Measurements from ENCODE around the gene ADAMTSL1.

ADAMTSL1 gene

GRCh38 chr9:18495065-18495464 is 21.1 kb downstream of the ADAMTSL1 start:
- in situ Hi-C loops (cut with MboI; ENCODE audit: low sequenced_read_pairs): no loop called here

GRCh38 chr9:18496256-18497000 is 22.5 kb downstream of the ADAMTSL1 start:
- in situ Hi-C loops (cut with MboI; ENCODE audit: low sequenced_read_pairs): no loop called here

- in situ Hi-C loops (cut with MboI; ENCODE audit: low sequenced_read_pairs): no loop called here
These were observed 25.1 kb downstream of the ADAMTSL1 start for GRCh38 chr9:18499062-18499461.

DNA sequence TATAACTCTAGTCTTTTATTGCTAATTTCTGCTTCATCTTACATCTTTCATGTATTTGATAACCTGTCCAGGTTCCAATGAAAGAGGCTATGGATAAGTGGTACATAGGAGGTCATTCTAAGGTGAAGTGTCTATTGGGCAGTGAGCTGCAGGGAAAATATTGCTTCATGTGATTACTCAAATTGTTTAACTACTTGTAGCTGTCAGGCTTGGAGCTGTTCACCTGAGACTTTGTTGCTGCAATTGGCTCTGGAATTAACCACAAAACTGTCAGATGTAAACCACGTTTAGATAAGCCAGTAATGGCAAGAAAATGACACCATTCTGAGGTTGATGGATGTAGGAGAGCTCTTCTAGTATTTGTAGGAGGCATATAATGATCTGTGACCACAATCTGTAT is 26.0 kb downstream of the ADAMTSL1 start:
- in situ Hi-C loops (cut with MboI; ENCODE audit: low sequenced_read_pairs): no loop called here

- in situ Hi-C loops (cut with MboI; ENCODE audit: low sequenced_read_pairs): no loop called here
These were observed 26.5 kb downstream of the ADAMTSL1 start for GRCh38 chr9:18500451-18500850.

DNA sequence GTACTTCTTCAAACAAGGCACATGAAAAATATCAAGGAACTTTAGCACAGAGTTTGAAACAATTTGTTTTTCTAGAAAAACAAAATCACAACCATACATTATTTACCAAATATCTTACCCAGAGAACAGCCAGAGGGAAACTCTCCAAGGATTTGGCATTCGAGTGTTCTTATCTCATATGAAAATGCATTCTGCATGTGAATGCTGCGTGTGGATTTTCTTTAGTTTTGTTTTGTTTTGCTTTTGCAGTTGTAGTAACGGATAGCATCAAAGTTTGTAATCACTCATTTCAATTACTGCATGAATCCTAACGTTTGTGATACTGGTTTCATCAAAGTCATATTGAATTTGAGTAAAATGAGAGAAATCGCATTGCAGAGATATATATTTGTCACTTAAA is 28.0 kb downstream of the ADAMTSL1 start:
- in situ Hi-C loops (cut with MboI; ENCODE audit: low sequenced_read_pairs): no loop called here

- in situ Hi-C loops (cut with MboI; ENCODE audit: low sequenced_read_pairs): no loop called here
These were observed 28.6 kb downstream of the ADAMTSL1 start for GRCh38 chr9:18502546-18502945.

DNA sequence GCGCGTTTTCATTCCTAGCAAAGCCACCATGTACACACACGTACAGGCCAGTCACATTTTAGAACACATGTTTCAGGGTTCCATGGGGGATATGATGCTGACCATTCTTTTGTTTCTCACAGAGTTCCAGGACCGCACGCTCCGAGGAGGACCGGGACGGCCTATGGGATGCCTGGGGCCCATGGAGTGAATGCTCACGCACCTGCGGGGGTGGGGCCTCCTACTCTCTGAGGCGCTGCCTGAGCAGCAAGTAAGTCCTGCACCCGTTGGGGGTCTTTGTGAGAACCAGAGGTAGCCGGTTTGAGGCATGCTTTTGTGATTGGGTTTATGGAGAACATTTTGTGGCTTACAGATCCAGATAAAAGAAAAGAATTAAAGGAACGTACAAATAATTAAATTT is 30.8 kb downstream of the ADAMTSL1 start:
- in situ Hi-C loops (cut with MboI; ENCODE audit: low sequenced_read_pairs): no loop called here

- in situ Hi-C loops (cut with MboI; ENCODE audit: low sequenced_read_pairs): no loop called here
These were observed 33.2 kb downstream of the ADAMTSL1 start for GRCh38 chr9:18507151-18507550.

GRCh38 chr9:18516514-18516913 is 42.6 kb downstream of the ADAMTSL1 start:
- in situ Hi-C loops (cut with MboI; ENCODE audit: low sequenced_read_pairs): no loop called here

DNA sequence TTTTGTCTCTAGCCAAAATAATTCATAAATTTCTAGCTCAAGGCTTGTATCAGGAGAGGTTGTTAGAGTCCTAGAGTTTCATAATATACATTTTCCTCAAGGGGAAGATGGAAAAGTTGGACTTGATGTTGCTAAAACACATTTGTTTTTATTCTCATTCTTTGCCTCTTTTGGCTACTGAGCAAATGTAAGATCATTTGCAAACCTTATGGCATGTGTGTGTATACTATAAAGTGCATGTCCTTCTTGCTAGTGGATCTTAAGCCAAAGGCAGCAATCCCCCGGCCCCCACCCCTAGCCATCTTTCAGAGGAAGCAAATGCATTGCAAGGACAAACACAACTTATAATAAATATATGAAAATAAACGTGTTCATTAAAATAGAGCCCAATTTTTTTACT is 43.0 kb downstream of the ADAMTSL1 start:
- in situ Hi-C loops (cut with MboI; ENCODE audit: low sequenced_read_pairs): no loop called here

- in situ Hi-C loops (cut with MboI; ENCODE audit: low sequenced_read_pairs): no loop called here
These were observed 46.6 kb downstream of the ADAMTSL1 start for GRCh38 chr9:18520416-18521047.

DNA sequence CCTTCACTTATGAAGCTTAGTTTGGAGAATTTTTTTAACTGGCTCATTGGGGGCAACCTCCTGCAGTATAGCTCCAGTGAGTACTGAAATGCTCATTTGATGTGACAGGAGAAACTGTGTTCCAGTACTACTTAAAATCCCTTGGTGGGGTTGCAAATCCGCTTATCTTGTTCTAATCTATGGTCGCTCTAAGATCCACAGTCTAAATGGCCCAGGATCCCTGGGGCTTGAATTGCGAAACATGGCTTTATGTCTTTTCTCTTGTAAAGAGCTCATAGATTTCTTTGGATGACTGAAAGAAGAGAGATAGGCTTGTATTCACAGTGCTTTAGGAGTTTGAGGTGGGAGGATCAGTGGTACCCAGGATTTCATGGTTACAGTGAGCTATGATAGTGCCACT is 52.7 kb downstream of the ADAMTSL1 start:
- in situ Hi-C loops (cut with MboI; ENCODE audit: low sequenced_read_pairs): no loop called here

DNA sequence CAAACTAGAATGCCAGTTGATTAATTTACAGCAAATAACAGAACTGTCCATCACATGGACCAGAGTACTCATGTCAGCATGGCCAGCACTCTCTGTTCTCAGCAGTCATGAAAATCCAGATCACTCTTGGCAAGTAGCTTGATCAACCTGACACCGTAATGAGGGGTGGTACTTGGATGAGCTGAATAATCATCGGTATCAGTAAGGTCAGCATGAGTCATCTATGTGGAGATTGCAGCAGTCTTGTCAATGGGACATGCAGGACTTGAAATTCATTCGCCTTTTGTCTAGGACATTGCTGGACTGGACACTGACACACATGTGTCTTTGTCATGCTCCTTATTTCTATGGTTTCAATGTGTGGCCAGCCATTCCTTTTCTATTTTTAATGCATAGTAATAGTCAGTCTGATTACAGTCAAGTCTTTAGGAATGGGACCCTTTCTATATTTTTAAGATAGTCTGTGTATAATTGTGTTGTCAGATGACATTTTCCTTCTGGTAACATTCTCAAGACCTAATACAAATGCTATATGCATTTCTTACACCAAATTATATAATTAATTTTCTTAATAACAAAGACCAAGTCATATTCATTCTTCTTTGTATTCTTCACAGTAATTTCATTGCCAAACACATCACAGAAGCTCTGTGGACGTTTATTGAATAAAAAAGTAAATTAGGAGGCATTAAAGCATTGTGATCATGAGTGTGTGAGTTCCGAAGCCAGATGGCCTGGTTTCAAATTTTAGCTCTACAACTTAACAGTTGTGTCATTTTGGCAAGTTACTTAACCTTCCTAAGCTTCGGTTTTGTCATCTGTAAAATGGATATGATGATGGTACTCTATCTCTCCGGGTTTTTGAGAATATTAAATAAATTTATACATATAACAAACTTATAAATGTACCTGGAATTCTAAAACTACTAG is 57.4 kb downstream of the ADAMTSL1 start:
- in situ Hi-C loops (cut with MboI; ENCODE audit: low sequenced_read_pairs): no loop called here

- in situ Hi-C loops (cut with MboI; ENCODE audit: low sequenced_read_pairs): no loop called here
These were observed 60.7 kb downstream of the ADAMTSL1 start for GRCh38 chr9:18534611-18535010.

- in situ Hi-C loops (cut with MboI; ENCODE audit: low sequenced_read_pairs): no loop called here
These were observed 62.6 kb downstream of the ADAMTSL1 start for GRCh38 chr9:18536554-18536953.

DNA sequence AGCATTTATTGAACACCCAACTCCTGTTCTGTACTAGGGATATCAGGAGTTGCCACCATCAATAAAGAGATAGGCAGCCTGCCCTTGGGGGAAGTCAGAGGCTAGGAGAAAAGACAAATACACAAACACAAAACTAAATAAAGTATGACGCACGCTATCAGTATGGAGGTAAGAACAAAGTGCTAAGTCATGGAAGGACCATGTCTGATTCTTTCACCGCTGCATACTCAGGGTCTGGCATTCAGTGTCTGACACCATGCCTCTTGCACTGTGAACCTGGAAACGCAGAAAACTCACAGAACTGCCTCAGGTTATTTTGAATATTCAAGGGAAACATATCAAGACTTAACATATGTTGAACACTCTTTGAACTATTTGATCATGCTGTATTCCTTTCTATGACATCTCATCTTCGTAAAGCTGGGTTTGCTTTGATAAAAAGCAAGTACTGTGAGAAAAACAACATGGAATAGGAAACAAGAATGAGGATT is 65.3 kb downstream of the ADAMTSL1 start:
- in situ Hi-C loops (cut with MboI; ENCODE audit: low sequenced_read_pairs): no loop called here

- in situ Hi-C loops (cut with MboI; ENCODE audit: low sequenced_read_pairs): no loop called here
These were observed 69.0 kb downstream of the ADAMTSL1 start for GRCh38 chr9:18542837-18543405.

- in situ Hi-C loops (cut with MboI; ENCODE audit: low sequenced_read_pairs): no loop called here
These were observed 69.6 kb downstream of the ADAMTSL1 start for GRCh38 chr9:18543406-18544192.

DNA sequence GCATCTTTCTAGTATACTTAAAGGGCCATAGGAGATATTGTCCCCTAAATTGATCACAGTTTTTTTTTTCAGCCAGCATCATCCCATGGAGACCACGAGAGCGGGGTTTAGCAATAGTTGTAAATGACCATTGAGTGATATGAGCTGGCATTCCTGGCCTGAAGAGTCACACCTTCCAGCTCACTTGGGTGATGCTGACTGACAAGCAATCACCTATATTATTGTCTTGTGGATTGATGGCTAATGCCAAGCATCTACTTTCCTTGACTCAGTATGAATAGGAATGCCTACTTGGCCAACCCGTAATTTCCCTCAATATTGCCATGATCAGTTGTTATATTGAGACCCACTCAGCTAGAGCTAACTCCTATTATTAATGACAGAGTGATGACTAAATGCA is 70.5 kb downstream of the ADAMTSL1 start:
- in situ Hi-C loops (cut with MboI; ENCODE audit: low sequenced_read_pairs): no loop called here

All from HL-60/S4 treated with retinoic acid at 250 ng/mL for 4 days and 3 days (cell line).